Dedifferentiated amniotic fluid mesenchymal stem cell (primary cell): Measurements from ENCODE around the gene FOXL2.

ENCODE experiments used
- DNase-seq: peaks from one replicate; pipeline ENCODE4 v3.0.0-alpha.2; 2016; ENCODE audit errors: extremely low spot score

The FOXL2 gene

DNA sequence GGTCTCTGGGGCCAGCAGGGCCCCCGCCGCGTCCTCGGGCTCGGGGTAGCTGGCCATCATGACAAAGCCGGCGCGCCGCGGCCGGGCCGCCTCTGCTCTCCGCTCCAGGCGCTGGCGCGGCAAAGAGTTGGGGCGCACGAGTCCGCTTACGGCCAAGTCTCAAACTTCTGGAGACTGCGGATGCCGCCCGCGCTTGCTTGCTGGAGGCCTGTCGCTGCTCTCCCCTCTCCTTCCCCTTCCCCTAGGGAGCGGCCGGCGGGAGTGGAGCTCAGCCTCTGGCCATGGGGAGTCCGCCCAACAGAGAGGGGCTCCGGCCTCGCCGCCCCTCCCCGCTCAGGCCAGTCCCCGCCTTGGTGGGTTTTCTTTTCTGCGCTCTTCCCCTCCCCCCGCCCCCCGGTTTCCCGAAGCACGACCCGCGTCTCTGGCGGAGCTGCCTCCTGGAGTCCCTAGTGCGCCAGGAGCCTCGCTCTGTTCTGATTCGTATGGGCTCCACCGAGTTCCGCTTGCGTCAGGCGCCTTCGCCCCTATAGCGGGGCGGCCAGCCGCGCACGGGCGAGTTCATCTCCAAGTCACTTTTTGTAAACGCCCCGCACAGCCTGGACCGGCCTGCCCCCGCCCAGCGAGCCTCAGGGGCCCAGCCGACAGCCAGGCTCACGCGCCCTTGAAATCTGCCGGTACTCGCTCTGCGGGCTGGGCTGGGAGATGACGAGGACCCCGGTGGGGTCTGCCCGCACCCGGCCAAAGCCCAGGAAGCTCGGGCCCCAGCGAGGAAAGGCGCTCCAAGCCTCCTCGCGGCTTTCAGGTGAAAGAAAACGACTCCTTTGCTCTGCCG lies at the start of gene FOXL2, which contains the start of gene FOXL2NB:
FOXL2 (minus strand) TSS at position 475 of the 832 bp plus-strand sequence; CDS start at position 60, 415 bp downstream.
FOXL2NB (plus strand) TSS at position 555 of the 832 bp plus-strand sequence; CDS start at position 703, 148 bp downstream.
- DNase-seq: no peak

DNA sequence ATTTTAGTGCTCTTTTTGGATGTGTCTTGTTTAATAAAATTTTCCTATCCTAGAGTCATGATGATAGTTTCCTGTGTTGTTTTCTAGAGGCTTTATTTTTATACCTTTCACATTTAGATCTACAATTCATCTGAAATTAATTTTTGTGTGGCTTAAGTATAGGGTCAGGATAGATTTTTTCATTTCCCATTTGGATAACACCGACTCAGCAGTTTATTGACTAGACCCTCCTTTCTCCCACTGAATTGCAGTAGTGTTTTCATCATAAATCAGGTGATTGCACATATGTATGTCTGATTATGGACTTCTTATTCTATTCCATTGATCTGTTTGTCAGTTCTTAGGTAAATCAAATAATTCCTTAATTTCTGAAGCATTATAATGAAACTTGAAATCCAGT lies 48.8 kb upstream of the FOXL2 start:
- DNase-seq: no peak

DNA sequence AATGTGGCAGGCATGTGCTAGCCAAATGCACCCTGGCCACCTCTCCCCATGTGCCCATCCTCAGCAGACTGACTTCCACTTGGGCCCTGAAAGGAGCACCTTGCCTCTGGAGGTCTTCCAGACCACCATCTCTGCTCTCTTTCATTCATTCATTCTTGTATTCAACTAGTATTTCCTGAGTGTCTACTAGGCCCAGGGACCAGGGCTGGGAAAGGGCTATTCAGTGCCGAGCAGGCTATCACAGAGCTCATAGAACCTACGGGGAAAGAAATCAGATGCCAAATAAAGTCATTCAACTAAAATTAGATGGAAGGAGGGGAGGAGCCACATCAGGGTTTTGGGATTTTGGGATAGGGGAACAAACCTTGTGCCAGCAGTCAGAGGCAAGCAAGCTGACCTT lies 40.2 kb upstream of the FOXL2 start:
- DNase-seq: no peak

DNA sequence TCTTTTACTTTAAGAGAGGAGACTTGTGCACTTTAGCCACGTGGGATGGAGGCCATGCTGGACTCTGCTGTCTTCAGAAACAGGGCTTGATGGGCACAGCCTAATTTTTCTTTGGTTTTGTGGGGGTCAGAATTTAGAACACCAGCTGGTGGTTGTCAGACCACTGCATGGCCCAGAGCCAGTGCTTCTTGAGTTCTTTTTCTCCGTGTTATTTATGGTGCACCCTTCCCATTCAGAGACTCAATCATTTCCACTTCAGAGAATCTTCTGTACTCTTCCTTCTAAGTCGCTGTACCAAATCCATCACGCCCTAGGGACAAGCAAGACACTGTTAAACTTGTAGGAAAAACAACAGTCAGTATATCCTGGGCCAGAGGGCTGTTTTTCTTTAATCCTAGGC lies 39.0 kb upstream of the FOXL2 start:
- no peak for DNase-seq

DNA sequence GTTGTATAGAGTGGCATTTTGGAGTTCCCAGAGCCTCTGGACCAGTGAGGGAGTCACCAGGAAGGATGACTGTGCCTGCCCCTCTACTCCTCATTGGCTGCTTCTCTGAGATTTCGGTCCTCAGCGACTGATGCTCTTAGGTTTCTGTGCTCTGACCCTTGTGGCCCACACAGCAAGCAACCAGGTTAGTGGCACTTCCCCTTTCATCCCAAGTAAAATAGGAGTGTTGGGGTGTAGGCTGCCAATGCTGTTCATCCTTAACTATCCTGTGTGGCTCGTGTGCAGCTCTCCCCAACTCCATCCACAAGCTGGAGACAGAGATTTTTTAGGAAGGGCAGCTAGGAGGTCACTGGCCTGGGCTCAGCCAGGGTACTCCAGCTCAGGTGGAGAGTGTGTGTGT lies 37.9 kb upstream of the FOXL2 start:
- DNase-seq: no peak

DNA sequence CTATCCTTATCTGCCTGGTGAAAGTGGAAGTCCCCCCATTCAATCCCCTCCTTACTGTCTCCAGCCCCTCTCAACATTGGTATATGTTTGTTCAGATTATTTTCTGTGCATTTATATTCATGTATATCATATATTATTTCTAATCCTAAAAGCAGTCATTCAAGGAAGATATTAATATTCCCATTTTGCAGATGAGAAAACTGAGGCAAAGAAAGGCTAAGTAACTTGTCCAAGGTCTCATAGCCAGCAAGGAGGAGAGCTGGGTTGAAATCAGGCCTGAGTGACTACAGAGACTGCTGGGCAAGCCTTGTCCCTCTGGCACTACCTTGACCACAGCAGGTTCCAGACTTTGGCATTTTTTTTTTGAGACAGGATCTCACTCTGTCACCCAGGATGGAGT lies 29.1 kb upstream of the FOXL2 start:
- no peak for DNase-seq

DNA sequence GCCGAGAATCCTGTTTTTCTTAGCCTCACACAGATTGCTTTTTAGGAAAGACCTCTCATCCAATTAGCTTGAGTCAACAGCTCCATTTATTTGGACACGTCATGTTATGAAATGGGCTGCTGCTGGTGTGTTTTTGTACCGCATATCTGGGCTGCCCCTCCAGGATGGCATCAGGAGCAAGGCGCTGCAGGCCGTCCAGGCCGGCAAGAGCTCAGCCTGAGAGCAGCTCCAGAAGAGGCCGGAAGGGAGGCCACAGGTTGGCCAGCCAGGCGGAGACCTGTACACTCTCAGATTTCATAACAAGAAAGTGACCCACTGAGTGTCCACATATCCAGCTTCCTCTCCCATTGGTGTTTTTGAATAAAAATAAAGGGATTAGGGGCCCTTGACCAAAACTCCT lies 28.4 kb upstream of the FOXL2 start:
- no peak for DNase-seq

DNA sequence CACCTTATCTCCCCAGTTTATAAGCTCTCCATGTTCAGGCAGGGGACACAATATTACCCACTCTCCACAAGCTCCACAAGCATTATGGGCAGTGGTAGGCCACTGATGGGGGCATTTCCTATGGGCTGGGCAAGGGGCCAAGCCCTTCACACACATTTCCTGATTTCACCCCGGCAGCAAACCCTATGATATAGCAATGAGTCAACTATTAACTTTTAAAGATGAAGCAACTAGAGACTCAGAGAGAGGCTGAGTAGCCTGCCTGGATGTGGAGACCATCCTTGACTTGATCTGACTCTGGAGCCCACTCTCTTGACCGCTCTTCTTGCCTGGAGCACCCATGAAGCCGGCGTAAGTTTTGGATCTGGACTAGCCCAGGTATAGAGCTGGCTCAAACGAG lies 27.5 kb upstream of the FOXL2 start:
- DNase-seq: no peak

DNA sequence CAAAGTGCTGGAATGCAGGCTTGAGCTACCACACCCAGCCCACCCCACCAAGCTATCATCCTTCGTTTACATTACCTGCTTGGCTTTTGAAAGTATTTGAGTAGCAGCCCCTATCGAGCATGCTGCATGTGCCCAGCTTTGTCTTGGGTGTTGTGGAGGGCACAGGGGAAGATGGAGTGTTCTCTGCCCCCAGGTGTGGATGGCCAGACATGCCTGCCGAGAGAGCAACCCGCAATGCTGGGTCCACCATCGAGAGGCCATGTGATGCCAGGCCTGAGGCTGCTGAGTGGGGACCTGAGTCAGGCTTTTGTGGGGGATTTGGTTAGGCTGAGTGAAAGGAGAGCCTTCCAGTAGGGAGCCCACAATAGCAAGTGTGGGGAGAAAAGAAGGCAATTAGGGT lies 26.0 kb upstream of the FOXL2 start:
- no peak for DNase-seq

DNA sequence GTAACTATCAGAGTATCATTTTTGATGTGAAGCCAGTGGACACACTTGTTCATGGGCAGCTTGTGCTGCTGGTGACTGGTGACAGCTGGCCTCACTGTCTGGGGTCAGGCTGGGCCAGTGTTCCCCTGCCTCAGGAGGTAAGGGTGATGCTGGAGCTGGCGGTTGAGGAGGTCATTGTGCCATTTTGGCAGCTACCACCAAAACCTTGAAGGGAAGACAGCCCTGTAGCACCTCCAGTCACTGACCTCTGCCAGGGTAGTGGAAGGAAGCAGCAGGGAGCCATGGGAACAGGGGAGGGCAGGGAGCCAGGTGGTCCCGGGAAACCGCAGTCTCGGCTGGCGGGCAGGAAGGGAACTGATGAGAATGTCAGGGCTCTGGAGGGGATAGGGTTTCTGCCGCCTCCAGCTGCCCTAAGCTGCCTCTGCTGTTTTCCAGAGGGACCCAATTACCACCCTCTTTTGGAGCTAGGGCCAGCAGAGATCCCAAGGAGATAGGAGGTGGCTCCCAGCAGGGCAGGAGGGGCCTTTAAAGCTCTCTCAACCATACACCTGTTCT lies 24.9 kb upstream of the FOXL2 start:
- DNase-seq: no peak

DNA sequence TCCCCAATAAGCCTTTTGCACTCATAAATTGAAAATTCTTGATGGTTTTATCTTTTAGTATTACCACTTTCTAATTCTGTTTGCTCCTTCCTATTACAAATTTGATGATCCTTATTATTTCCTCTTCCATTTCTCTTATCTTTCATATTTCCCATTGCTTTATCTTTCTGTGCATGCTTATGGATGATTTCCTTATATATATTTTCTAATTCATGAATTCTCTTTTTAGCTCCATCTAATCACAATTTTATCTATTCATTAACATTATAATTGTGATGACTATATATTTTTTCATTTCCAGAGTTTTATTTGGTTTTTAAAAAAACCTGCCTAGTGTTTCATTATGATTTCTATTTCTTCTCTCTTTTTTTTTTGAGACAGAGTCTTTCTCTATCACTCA lies 18.0 kb upstream of the FOXL2 start:
- DNase-seq: no peak

DNA sequence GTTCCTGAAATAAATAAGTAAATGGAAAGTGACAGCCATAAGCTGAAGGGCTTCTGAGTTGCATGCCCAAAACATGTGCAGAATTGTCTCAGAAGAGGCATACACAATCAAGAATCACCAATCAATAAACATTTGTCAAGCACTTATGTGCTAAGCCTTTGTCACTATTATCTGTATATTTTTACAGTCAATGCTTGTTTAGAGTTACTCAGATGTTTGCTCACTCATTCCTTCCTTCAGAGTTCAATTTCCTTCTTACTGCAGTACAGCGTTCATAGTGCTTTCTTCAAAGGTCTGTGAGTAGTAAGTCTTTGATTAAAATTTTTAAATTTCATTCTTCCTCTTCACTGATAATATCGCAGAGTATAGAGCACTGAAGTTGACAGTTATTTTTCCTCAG lies 17.3 kb upstream of the FOXL2 start:
- DNase-seq: no peak

DNA sequence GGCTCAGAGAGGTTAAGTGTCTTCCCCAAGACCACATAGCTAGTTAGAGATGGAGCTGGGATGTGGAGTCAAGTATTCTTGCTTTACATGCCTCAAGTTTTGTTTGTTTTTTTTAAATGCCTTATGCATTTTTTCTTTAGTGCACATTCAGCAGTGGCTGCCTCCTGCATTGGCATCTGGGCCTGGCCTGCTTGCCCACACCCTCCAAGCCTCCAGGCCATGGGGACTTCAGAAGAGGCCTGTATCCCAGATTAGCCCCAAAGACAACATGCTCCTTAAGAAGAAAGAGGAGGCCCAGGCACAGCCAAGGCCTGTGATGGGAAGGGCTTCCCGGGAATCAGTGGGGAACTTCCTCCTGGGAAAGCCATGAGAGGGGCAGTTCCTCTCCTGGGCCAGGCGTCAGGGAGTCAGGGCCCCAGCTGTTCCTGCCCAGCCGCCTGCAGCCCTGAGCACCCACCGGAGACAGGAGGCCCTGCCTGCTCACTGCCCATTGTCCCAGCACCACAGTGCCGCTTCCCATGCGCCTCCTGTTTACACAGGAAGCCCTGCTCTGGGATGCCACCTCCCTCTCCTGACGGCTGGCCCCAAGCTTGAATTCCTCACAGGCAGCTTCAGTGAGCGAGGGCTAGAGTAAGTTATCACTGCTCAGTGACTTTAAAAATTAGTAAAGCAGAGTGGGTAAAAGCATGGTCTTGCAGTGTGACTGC lies 16.1 kb upstream of the FOXL2 start:
- DNase-seq: no peak

DNA sequence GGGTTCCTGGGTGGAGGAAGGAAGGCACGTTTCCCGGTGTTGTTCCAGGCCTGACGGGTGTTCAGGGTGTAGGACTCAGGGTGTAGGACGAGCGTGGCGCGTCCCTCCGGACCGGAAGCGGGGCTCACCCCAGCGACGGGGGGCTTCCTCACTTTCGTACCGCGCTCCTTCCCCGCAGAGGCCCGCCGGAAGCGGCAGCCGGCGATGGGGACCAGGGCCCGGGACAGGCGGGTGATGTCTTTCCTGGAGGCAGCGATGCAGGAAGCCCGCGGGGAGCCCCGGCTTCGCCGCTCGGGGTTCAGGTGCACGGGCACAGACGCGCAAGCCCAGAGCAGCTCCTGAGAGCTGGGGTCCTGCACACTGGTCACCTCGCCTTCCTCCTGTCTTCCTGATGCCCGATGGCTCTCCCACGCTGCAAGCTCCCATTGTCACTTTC lies 13.5 kb upstream of the FOXL2 start:
- no peak for DNase-seq

DNA sequence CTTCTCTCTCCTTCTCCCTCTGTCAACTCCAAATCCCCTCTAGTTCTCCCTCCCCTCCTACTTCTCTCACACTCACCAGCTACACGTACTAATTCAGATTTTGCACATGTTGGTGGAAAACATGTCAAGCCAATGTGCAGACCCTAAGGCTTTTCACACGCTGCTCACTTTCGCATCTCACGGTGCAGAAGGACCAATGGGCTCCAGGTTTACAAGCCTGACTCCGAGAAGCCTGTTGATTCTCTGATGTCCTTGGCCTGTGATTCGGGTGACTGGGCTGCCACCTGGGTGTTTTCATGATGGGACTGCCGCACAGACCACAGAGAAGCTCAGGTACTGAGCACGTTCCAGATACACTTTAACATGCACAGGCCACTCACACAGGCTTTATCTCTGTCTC lies 3.8 kb upstream of the FOXL2 start:
- no peak for DNase-seq

DNA sequence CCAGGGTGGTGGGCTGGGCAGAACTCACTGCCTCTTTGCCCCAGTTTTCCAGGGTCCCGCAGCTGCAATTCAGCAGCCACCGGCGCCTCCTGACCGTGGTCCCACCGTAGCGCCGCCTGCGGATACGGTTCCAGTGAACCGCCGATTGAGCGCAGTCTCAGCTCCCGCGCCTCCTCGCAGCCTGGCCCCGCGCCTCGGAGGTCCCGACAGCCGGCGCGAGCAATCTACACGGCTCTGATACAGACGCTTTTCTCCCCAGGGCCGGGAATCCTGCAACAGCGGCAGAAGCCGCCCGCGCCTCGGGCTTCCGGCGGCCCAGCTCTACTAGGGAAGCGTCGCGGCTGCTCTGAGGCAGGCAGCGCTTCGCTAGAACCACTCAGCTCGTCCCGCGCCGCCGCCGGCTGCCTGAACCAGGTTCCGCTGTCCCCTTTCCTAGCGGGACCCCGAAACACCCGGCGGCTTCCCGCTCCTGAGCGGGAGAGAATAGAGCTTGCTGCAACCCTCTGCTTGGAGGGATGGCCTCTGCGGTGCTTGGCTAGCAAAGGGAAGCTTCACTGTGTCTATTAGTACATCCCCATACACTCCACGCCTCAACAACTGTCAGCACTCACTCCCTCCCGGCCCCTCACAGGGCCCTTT lies 3.2 kb upstream of the FOXL2 start:
- DNase-seq: no peak

DNA sequence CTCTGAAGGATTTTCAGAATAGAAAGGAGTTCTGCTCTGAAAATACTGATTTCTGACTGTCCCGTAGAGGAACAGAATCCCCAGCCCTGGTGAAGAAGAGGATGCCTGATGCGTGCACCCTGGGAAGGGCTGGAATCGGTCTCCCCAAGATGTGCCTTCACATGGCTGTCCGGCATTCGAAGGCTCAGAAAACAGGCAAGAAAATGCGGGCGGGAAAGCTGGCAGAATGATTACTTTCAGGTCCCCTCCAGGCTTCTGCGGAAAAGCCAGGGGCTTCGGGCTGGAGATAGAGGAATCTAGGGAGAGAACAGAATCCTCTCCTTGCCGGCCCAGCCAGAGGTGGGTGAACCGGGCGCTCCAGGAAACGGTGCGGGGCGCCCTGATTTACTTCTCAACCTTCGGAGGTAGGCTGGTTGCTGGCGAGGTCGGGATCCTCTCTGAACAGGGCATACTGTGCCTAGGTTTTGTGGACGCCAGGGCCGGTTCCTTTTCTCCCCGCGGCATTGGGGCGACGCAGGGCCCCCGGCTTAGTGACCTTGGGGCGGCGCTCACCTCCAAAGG lies 2.6 kb upstream of the FOXL2 start:
- no peak for DNase-seq

DNA sequence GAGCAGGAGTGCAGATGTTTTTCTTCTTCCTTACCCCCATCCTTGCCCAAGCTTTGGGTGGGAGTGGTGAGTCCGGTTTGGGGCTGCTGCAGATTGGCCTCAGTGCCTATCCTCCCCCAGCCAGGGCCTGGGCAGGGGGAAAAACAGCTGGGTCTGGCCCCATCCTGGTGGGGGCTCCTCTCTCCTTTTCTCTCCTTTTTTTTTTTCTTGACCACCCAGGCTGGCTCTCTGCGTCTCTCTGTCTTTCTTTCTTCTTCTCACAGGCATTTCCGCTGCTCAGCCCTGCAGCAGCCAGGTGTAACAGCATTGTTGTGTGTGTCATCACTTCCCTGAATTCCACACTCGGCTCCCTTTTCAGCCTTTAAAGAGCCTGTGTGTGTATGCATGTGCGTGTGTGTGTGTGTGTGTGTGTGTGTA lies 2.1 kb upstream of the FOXL2 start:
- DNase-seq: no peak

DNA sequence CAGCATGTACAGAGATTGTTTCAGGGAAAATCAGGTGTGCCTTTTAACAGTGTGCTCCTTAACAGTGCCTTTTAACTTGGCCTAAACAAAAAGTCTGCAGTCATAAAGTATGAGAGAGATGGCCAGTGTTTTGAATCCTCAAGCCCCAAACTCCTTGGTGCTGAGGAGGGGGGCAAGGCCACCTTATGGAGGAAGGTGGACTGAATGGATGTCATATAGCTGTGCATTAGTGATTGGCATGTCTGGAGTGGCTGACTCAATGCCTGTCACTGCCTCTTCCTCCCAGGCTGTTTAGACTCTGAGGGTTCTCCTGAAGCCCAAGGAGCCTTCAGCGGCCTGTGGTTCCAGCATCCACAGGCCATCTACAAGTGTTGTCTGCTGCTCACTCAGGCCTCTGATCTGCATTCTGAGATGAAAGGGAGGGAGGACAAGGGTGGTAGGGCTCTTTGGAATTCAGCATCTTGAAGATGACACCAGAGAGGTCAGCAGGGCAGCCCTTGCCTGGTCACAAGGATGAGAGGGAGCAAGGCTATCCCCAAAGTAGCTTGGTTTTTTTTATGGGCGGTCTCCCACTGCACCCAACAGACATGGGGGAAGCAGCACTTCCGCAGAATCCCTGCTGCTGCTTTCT lies 1.5 kb upstream of the FOXL2 start:
- DNase-seq: no peak

DNA sequence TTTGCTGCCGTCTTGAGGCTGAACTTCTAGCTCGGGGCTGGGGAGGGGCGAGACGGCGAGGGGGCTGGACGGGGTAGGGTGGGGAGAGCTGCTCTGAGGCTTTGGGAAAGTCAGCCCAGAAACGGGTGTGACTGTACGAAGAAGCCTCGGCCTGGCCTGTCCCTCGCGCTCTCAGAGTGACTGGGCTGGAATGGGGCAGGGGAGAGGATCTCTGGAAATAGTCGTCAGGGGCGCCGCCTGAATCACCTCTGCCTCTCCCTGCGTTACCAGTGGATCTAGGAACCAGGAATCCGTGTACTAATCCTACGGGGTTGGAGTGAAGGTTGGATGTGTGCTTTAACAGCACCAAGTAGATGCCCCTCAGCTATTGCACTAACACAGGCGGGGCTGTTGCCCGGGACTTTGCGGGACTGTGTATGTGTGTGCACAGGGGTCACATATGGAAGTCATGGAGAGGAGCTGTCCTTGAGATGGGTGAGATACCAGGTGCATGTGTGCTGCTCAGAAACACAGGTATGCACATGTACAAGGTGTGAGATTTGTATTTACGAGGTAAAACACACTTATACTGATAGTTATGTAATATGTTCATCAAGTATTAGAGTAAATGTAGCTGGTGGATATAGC lies 671 bp upstream of the FOXL2 start:
- no peak for DNase-seq
